GM10266 (cell line): Measurements from ENCODE around the gene EMP1.

Experiments
- DNase-seq: peaks from one replicate; pipeline ENCODE4 v3.0.0; 2012; ENCODE audit errors: extremely low spot score
- TF ChIP-seq, protein P1 (sequence below): IDR thresholded peaks from 2 replicates; pipeline ENCODE4 v1.5.1; 2012; ENCODE audit warnings: mild to moderate bottlenecking, low read depth; ENCODE audit not compliant: control insufficient read depth, insufficient read depth; ENCODE audit errors: missing control alignments

The EMP1 gene

DNA sequence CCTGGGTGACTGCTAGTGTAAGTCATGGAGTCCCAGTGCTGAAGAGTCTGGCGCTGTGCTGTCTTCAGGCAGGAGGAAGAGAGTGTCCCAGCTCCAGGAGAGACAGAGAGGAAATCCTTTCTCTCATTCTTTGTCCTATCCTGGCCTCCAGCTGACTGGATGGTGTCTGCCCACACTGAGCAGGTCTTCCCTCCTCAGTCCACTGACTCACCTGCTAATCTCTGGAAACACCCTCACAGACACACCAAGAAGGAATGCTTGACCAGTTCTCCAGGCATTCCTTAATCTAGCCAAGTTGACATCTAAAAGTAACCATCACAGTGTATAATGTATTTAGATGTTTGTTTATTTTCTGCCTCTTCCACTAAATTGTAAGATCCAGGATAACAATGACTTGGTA, 53.9 kb downstream of the EMP1 start:
- no peak for DNase-seq
- TF ChIP-seq, protein P1, sequence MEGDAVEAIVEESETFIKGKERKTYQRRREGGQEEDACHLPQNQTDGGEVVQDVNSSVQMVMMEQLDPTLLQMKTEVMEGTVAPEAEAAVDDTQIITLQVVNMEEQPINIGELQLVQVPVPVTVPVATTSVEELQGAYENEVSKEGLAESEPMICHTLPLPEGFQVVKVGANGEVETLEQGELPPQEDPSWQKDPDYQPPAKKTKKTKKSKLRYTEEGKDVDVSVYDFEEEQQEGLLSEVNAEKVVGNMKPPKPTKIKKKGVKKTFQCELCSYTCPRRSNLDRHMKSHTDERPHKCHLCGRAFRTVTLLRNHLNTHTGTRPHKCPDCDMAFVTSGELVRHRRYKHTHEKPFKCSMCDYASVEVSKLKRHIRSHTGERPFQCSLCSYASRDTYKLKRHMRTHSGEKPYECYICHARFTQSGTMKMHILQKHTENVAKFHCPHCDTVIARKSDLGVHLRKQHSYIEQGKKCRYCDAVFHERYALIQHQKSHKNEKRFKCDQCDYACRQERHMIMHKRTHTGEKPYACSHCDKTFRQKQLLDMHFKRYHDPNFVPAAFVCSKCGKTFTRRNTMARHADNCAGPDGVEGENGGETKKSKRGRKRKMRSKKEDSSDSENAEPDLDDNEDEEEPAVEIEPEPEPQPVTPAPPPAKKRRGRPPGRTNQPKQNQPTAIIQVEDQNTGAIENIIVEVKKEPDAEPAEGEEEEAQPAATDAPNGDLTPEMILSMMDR: no peak

GRCh38 chr12:13251521-13251920, 55.0 kb downstream of the EMP1 start:
- DNase-seq: no peak
- TF ChIP-seq, protein P1: no peak

GRCh38 chr12:13252024-13252423, 55.5 kb downstream of the EMP1 start:
- TF ChIP-seq, protein P1: no peak
- no peak for DNase-seq

DNA sequence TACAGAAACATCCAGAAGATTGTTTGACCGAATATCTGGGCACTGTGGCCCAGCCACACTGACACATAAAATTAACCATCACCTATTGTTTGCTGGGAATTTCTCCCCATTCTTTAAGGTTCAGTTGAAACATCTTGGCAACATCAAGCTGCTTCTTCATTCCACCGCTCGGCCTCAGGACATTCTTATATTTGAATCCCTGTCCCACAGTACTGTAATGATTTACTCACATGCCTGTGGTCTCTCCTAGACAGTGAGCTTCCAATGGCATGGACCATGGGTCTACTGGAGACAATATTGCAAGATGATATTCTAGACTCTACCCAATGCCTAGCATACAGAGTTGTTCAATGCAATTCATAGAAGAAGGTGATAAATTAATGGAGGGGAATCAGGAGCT, 56.1 kb downstream of the EMP1 start:
- TF ChIP-seq, protein P1: no peak
- no peak for DNase-seq

- TF ChIP-seq, protein P1: no peak
- no peak for DNase-seq
Measured at GRCh38 chr12:13253966-13254760, 57.6 kb downstream of the EMP1 start.

DNA sequence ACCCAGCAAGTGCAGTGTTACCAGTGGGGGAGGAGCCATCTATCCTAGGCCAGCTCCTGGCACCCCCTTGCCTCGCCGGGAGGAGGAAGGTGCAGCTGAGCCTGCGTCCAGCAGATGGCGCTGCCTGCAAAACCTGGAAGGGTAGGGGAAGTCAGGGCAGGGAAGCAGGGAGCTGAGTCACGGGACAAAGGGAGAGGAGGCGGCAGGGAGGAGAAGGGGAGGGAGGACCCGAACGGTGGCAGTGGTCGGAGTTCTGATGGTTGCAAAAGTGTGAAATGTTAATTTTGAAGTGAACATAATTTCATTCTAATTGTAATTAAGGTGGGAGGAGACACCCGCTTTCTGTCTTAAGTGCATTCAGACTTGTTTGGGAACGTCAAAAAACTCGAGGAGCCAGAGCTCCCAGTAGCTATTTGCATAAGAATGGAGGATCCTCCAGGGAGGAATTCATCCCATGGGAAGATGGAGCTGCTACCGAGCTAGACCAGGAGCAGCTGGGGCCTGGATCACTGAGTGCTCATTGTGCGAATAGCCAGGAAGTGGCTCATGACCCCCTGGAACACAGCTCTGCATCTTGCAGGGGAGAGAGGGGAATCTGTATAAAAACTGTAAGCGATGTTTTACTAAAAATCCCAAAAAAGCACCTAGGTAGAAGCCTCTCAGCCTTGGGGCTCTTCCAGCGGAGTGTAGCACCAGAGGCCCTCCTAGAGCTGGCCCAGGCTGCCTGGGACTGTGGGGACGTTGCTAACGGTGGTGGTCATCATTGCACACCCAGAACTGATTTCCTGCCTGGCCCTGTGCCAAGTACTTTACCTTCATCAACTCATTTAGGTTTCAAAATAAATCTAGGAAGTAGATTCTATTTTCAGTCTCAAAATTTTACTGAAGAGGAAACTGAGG, 59.5 kb downstream of the EMP1 start:
- peak; percentile 77 for DNase-seq
- TF ChIP-seq, protein P1: peak; percentile 99

DNA sequence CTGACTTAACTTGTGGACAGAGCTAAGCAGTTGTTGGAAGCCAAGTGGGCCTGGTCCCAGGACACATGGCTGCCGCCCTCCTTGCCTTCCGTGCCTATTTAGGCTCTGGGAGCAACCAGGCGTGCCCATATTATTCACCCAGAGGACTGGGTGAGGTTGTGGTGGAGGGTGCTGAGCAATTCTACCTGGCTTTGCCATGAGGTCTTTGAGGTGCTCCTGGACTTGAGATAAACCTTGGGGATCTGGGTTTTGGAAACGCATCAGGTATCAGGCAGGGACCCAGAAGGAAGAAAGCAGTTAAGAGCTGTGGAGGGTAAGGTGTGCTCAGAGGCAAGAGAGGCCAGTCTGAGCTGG, 60.1 kb downstream of the EMP1 start:
- TF ChIP-seq, protein P1: no peak
- no peak for DNase-seq
